Nephron (organoid): Measurements from ENCODE around the gene RHOBTB1.
A peak's percentile ranks its signal among the peaks of the same experiment; 100 is the strongest.

Experiments used
- H3K27ac Mint-ChIP-seq, 3 experiments: 2 replicates each; pipeline ENCODE4 v1.8.0; 2020; ENCODE audit warnings: mixed read lengths in 3 of 3, mild to moderate bottlenecking in 2 of 3, moderate library complexity in 1 of 3
- H3K27me3 Mint-ChIP-seq: 2 replicates; pipeline ENCODE4 v1.8.0; 2021; ENCODE audit warnings: low read depth, mild to moderate bottlenecking, moderate library complexity, mixed read lengths
- H3K36me3 Mint-ChIP-seq: 2 replicates; pipeline ENCODE4 v1.8.0; 2020; ENCODE audit warnings: low read depth, mixed read lengths
- H3K4me1 Mint-ChIP-seq: 2 replicates; pipeline ENCODE4 v1.8.0; 2020; ENCODE audit warnings: mixed read lengths
- H3K4me3 Mint-ChIP-seq, 3 experiments: 2 replicates each; pipeline ENCODE4 v1.8.0; 2020; ENCODE audit warnings: mild to moderate bottlenecking in 3 of 3, mixed read lengths in 3 of 3, moderate library complexity in 2 of 3
- H3K9me3 Mint-ChIP-seq: 2 replicates; pipeline ENCODE4 v1.8.0; 2020; ENCODE audit warnings: mixed read lengths
- TF ChIP-seq, protein P1 (sequence below), 3 experiments: fragments of 200-600 bp; sonication (generic); IDR thresholded peaks; one replicate each; pipeline ENCODE4 v1.5.0; 2021; ENCODE audit warnings: antibody characterized with exemption in 3 of 3; ENCODE audit not compliant: unreplicated experiment in 3 of 3

RHOBTB1 gene

DNA sequence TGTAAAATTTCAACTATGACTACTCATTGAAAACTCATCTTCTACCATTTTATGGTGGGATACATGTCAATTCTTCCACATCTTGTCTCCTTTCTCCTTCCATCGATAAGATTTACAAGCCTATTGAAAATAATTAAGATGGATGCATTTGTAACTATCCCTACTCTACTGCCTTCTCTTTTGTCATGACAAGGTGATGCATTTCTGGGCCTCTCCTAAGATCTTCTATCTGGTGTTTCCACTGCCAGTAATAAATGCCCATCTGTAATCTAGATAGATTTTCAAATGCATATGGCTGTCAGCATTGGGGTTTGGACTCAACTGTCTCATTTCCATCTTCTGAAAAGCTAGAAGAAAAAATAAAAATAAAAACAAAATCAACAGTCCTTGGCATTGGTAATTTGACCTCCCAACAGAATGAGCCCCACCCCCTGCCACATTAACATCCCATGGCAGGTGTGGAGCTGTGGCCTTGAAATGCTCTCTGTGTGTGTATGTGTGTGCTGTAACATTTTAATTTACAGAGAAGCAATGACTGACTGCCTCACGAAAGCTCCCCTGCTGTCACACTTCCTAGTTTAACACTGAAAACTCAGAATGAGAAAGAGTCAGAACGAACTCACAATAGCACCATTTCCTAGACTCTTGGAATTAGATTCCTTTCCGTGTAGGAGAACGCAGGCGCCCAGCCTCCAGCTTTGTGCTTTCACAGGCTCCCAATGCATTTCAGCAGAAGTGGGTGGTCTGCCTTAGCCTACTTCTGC lies 74.2 kb downstream of the RHOBTB1 start:
- no peak overlapping the region for H3K4me3 Mint-ChIP-seq
- H3K27me3 Mint-ChIP-seq, result no peaks in the 10 kb centered on the region
- peaks cover 63% of the 10 kb centered on the region for H3K36me3 Mint-ChIP-seq

DNA sequence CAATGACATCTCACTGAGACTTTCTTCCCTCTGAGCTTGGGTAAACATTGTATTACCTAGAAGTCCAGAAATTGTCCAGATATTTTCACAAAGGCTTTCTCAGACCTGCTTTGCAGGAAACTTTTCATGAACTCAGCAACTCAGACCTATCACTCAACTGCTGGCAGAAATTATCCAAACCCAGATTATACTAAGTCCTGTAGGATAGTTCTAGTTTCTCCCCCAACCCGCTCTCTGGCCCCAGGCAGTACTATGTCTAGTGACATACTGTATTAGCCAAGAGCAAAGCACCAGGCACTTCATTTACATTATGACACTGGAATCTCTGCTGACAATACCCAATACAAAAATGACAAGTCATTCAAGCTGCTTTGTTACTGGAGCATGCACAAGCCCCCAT lies 75.0 kb downstream of the RHOBTB1 start:
- H3K4me1 Mint-ChIP-seq, result peaks cover 17% of the 10 kb centered on the region
- H3K27ac Mint-ChIP-seq, result no peak overlapping the region
- no peaks in the 10 kb centered on the region for H3K9me3 Mint-ChIP-seq
- TF ChIP-seq, protein P1, sequence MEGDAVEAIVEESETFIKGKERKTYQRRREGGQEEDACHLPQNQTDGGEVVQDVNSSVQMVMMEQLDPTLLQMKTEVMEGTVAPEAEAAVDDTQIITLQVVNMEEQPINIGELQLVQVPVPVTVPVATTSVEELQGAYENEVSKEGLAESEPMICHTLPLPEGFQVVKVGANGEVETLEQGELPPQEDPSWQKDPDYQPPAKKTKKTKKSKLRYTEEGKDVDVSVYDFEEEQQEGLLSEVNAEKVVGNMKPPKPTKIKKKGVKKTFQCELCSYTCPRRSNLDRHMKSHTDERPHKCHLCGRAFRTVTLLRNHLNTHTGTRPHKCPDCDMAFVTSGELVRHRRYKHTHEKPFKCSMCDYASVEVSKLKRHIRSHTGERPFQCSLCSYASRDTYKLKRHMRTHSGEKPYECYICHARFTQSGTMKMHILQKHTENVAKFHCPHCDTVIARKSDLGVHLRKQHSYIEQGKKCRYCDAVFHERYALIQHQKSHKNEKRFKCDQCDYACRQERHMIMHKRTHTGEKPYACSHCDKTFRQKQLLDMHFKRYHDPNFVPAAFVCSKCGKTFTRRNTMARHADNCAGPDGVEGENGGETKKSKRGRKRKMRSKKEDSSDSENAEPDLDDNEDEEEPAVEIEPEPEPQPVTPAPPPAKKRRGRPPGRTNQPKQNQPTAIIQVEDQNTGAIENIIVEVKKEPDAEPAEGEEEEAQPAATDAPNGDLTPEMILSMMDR (IDR thresholded peaks at IDR 0.05; ENCODE audit: unreplicated experiment in 3 of 3), result no peak
- no peak overlapping the region for H3K4me3 Mint-ChIP-seq
- H3K36me3 Mint-ChIP-seq, result peaks cover 56% of the 10 kb centered on the region
- H3K27me3 Mint-ChIP-seq, result no peaks in the 10 kb centered on the region

More for the DNA sequence above, 74.2 kb downstream of the RHOBTB1 start:
- Mint-ChIP-seq H3K4me1 (peaks cover 17% of the 10 kb centered on the region), H3K27ac (peak overlapping the region in 1 of 3 experiments; percentile 47), H3K9me3 (no peaks in the 10 kb centered on the region)
- TF ChIP-seq, protein P1 (IDR thresholded peaks at IDR 0.05; ENCODE audit: unreplicated experiment in 3 of 3), result no peak

DNA sequence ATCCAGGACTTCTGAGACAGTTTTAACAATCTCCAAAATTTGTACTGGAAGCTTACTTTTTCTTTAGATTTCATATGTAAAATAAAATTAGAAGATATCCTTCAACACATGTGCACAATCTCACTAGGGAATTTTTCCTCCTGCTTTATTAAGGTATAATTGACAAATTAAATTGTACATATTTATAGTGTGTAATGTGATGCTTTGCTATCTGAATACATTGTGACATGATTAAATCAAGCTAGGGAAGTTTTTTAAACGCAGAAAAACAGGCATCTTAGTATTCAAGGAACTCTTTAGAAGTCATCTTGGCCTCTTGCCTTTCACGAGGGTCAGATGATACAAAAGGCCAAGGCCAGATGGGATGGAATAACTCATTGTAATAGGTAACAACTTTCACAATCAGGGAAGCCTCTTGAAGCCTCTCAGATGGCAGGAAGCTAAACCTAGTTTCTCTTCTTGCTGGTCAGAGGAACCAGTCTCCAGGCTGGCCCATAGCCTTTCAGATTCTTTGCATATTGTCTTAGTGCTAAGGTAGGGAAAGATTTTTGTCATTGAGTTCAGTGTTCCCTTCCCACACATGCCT lies 78.7 kb downstream of the RHOBTB1 start:
- Mint-ChIP-seq H3K4me3 (no peak overlapping the region), H3K4me1 (peaks cover 11% of the 10 kb centered on the region), H3K9me3 (no peaks in the 10 kb centered on the region), H3K27me3 (no peaks in the 10 kb centered on the region), H3K27ac (peak overlapping the region in 1 of 3 experiments; percentile 6), H3K36me3 (peaks cover 19% of the 10 kb centered on the region)
- TF ChIP-seq, protein P1 (IDR thresholded peaks at IDR 0.05; ENCODE audit: unreplicated experiment in 3 of 3), result no peak

GRCh38 chr10:60863796-60864195 lies 80.2 kb downstream of the RHOBTB1 start:
- Mint-ChIP-seq H3K36me3 (peaks cover 6% of the 10 kb centered on the region), H3K9me3 (no peaks in the 10 kb centered on the region), H3K27me3 (no peaks in the 10 kb centered on the region), H3K4me1 (peaks cover 8% of the 10 kb centered on the region), H3K27ac (no peak overlapping the region), H3K4me3 (no peak overlapping the region)
- TF ChIP-seq, protein P1 (IDR thresholded peaks at IDR 0.05; ENCODE audit: unreplicated experiment in 3 of 3), result no peak

DNA sequence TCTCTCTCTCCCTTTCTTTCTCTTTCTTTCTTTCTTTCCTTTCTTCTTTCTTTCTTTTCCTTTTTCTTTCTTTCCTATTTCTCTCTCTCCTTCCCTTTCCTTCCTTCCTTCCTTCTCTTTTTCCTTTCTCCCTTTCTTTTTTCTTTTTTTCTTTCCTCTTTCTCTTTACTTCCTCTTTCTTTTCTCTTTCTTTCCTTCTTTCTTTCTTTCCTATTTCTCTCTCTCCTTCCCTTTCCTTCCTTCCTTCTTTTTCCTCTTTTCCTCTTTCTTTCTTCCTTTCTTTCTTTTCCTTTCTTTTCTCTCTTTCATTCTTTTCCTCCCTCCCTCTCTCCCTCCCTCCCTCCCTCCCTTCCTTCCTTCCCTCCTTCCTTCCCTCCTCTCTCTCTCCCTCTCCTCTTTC lies 81.5 kb downstream of the RHOBTB1 start:
- Mint-ChIP-seq H3K4me1 (peaks cover 8% of the 10 kb centered on the region), H3K36me3 (no peaks in the 10 kb centered on the region), H3K4me3 (no peak overlapping the region), H3K27me3 (no peaks in the 10 kb centered on the region), H3K9me3 (no peaks in the 10 kb centered on the region), H3K27ac (no peak overlapping the region)
- TF ChIP-seq, protein P1 (IDR thresholded peaks at IDR 0.05; ENCODE audit: unreplicated experiment in 3 of 3), result no peak
